HepG2 (cell line): ENCODE measurements around the gene LACTBL1. TPM values are rescaled to one million over a fixed set of nuclear protein-coding genes. Genes with fewer than 3 reads are reported as not detected.

Experiments used
- ATAC-seq: fragments of 200-7000 bp; cut with Tn5 transposase; 3 replicates; pipeline ENCODE4 v1.9.1; 2020; ENCODE audit warnings: mild to moderate bottlenecking, moderate library complexity
- BruUV-seq: library from RNA; stranded (reverse); fragments of 400-500 nt; replicated peaks from 2 replicates; lab custom pipeline; 2021; lab: Mats Ljungman, UMichigan
- CTCF ChIA-PET: fragments of 300-600 bp; formaldehyde crosslinking; extraction: SDS; loops from one replicate; lab custom pipeline; 2021; ENCODE audit warnings: low total read pairs, inconsistent platforms, low intra/inter-chr PET ratio; lab: Yijun Ruan, JAX
- POLR2A ChIA-PET: fragments of 350-600 bp; sonication (Branson Sonifier 250); formaldehyde crosslinking; loops from one replicate; lab custom pipeline; 2020; ENCODE audit warnings: antibody characterized with exemption, inconsistent platforms; lab: Yijun Ruan, JAX
- DNase-seq: peaks from one replicate; pipeline ENCODE4 v3.0.0-alpha.2; 2015; ENCODE audit warnings: low spot score
- FAIRE-seq: peaks from 3 replicates; lab custom pipeline; 2011; peaks lifted over from hg19 to GRCh38; lab: Jason Lieb, UNC
- H2AFZ ChIP-seq: one replicate; pipeline ENCODE4 v1.6.1; 2011; ENCODE audit warnings: low read length, inconsistent platforms
- H3K27ac ChIP-seq: fragments of 300-600 bp; 3 replicates; pipeline ENCODE4 v1.8.0; 2011; ENCODE audit warnings: mixed run types, mild to moderate bottlenecking, mixed read lengths, low read length, inconsistent platforms; ENCODE audit not compliant: insufficient read depth; ENCODE audit errors: extremely low read length
- H3K27me3 ChIP-seq, 2 experiments: fragments of 200-600 bp in 1 of 2; 2 replicates in 1 of 2; 3 replicates in 1 of 2; pipeline versions ENCODE4 v1.6.0 to v1.8.0; 2011; ENCODE audit warnings: low read length in 2 of 2, mild to moderate bottlenecking in 2 of 2, moderate library complexity in 2 of 2, inconsistent platforms in 1 of 2; ENCODE audit not compliant: insufficient read depth in 2 of 2, control insufficient read depth in 1 of 2
- H3K36me3 ChIP-seq, 2 experiments: fragments of 200-600 bp in 1 of 2; replicated peaks in 1 of 2; 2 replicates in 1 of 2; 3 replicates in 1 of 2; pipeline versions ENCODE4 v1.5.1 to v1.8.0; 2011; ENCODE audit warnings: low read length in 2 of 2, inconsistent platforms in 1 of 2; ENCODE audit not compliant: insufficient read depth in 2 of 2, control insufficient read depth in 1 of 2
- H3K4me1 ChIP-seq: 2 replicates; pipeline ENCODE4 v1.5.1; 2012; ENCODE audit warnings: low read length, inconsistent platforms; ENCODE audit not compliant: insufficient read depth
- H3K4me2 ChIP-seq: 2 replicates; pipeline ENCODE4 v1.6.0; 2011; ENCODE audit warnings: low read depth, low read length, inconsistent platforms
- H3K4me3 ChIP-seq, 3 experiments: fragments of 200-600 bp in 1 of 3; sonication (generic), shearing (Covaris generic) in 1 of 3; replicated peaks in 1 of 3; 2 replicates each; pipeline ENCODE4 v1.5.1; 2011 to 2016; ENCODE audit warnings: low read length in 3 of 3, inconsistent platforms in 2 of 3, low read depth in 2 of 3, mild to moderate bottlenecking in 2 of 3, control low read depth in 1 of 3, mixed read lengths in 1 of 3; ENCODE audit not compliant: insufficient read depth in 1 of 3
- H3K79me2 ChIP-seq: one replicate; pipeline ENCODE4 v1.6.1; 2011; ENCODE audit warnings: low read length, inconsistent platforms; ENCODE audit not compliant: insufficient read depth
- H3K9ac ChIP-seq: 2 replicates; pipeline ENCODE4 v1.6.0; 2011; ENCODE audit warnings: mild to moderate bottlenecking, low read depth, low read length, inconsistent platforms; ENCODE audit not compliant: insufficient read depth
- H3K9me3 ChIP-seq: 2 replicates; pipeline ENCODE4 v1.5.1; 2012; ENCODE audit warnings: mild to moderate bottlenecking, low read length
- H4K20me1 ChIP-seq: 2 replicates; pipeline ENCODE4 v1.6.0; 2011; ENCODE audit warnings: inconsistent platforms, mild to moderate bottlenecking, low read length, moderate library complexity; ENCODE audit not compliant: insufficient read depth
- ELF3 ChIP-seq: IDR thresholded peaks from 2 replicates; pipeline ENCODE4 v1.6.1; 2016; ENCODE audit warnings: missing genetic modification reagents, missing compliant biosample characterization
- KAT8 ChIP-seq: IDR thresholded peaks from 2 replicates; pipeline ENCODE4 v1.6.1; 2016; ENCODE audit warnings: missing genetic modification reagents, missing compliant biosample characterization
- NR2F1 ChIP-seq, 2 experiments: fragments of 450-650 bp in 1 of 2; formaldehyde crosslinking in 1 of 2; IDR thresholded peaks; 2 replicates each; pipeline versions ENCODE4 v1.5.0 to v1.6.1; 2016 to 2020; ENCODE audit warnings: mild to moderate bottlenecking in 1 of 2, missing compliant biosample characterization in 1 of 2, missing genetic modification reagents in 1 of 2, moderate library complexity in 1 of 2
- POLR2G ChIP-seq: fragments of 200-400 bp; formaldehyde crosslinking; IDR thresholded peaks from 2 replicates; pipeline ENCODE4 v1.6.1; 2018; ENCODE audit warnings: mild to moderate bottlenecking, low read depth, low read length, moderate library complexity
- SMC3 ChIP-seq: IDR thresholded peaks from 2 replicates; pipeline ENCODE4 v1.6.1; 2011; ENCODE audit warnings: low read length, improper control_type of control experiment
- ZNF138 ChIP-seq: sonication (generic); formaldehyde crosslinking; IDR thresholded peaks from 2 replicates; pipeline ENCODE4 v1.5.0; 2020; ENCODE audit warnings: mild to moderate bottlenecking, low read depth, missing genetic modification reagents
- ZNF292 ChIP-seq: sonication (generic); formaldehyde crosslinking; IDR thresholded peaks from 2 replicates; pipeline ENCODE4 v1.8.1; 2022; ENCODE audit warnings: mild to moderate bottlenecking, low read depth, missing genetic modification reagents, borderline replicate concordance
- ZNF431 ChIP-seq: sonication (generic); formaldehyde crosslinking; IDR thresholded peaks from 2 replicates; pipeline ENCODE4 v1.9.0; 2022; ENCODE audit warnings: missing genetic modification reagents, low read depth, mild to moderate bottlenecking, borderline replicate concordance
- ZNF660 ChIP-seq: sonication (generic); formaldehyde crosslinking; IDR thresholded peaks from 2 replicates; pipeline ENCODE4 v1.5.1; 2020; ENCODE audit warnings: mild to moderate bottlenecking, low read depth, missing genetic modification reagents, borderline replicate concordance
- WGBS: methylation state at CpG from one replicate; pipeline ENCODE4 v1.1.6; 2017; ENCODE audit warnings: low lambda C conversion rate; 5-methylcytosine and 5-hydroxymethylcytosine counted together
- in situ Hi-C: cut with HindIII; loops from 2 replicates; pipeline ENCODE4 v1.10.0; 2017; ENCODE audit warnings: low pct_unique_long_range_greater_than_20kb; ENCODE audit not compliant: extremely low pct_ligation_motif_present
- intact Hi-C: fragments of 100-400 bp; cut with micrococcal nuclease; formaldehyde crosslinking; loops from one replicate; pipeline ENCODE4 v1.10.0; 2022; ENCODE audit not compliant: unreplicated experiment
- polyA plus RNA-seq, 8 experiments: library from polyadenylated mRNA; depleted of rRNA in 3 of 8; stranded (reverse) in 7 of 8; unstranded in 1 of 8; fragments of >200 nt; fragmentation: Illumina TruSeq in 4 of 8; extraction: Trizol in 4 of 8; gene quantifications; 2 replicates each; pipeline versions ENCODE4 v1.2.1 to v1.2.3, GENCODE V29; 2011 to 2016; ENCODE audit warnings: low read depth in 4 of 8, missing spikeins in 1 of 8, mixed read lengths in 1 of 8; ENCODE audit not compliant: insufficient read depth in 1 of 8
- total RNA-seq, 5 experiments: library from RNA; depleted of rRNA; stranded (reverse); fragments of >200 nt; fragmentation: Illumina TruSeq; extraction: Trizol; gene quantifications; 2 replicates each; pipeline ENCODE4 v1.2.3, GENCODE V29; 2016; ENCODE audit warnings: low read depth in 1 of 5

LACTBL1 gene
- total and polyA plus RNA-seq, 2 of the 13 experiments (the other 11 are each of a cell fraction or from before 2014, with no cell fraction given) = 0.12 to 1.3 TPM

- no peak for DNase-seq
- Histone ChIP-seq H3K27ac (no peak overlapping the region), H3K4me1 (no peaks in the 10 kb centered on the region), H3K4me3 (no peak overlapping the region), H3K9ac (no peak overlapping the region), H3K79me2 (no peaks in the 10 kb centered on the region), H3K9me3 (no peaks in the 10 kb centered on the region), H3K36me3 (no peaks in the 10 kb centered on the region), H2AFZ (no peak overlapping the region), H4K20me1 (no peaks in the 10 kb centered on the region), H3K4me2 (no peak overlapping the region), H3K27me3 (no peaks in the 10 kb centered on the region)
- no TSS peak for BruUV-seq
- no peak for FAIRE-seq
- no peak for ATAC-seq
- intact Hi-C loops = no loop called here
- 99% methylated on average over 35 of the region's 38 CpGs for WGBS
- TF ChIP-seq ELF3 (CRISPR knock-in tag) = no peak
- no peak for TF ChIP-seq SMC3
- no peak for TF ChIP-seq NR2F1 (CRISPR knock-in tag; IDR thresholded peaks at IDR 0.05)
- TF ChIP-seq POLR2G = no peak
- TF ChIP-seq ZNF138 (CRISPR knock-in tag) = no peak
- no peak for TF ChIP-seq ZNF431 (CRISPR knock-in tag)
- TF ChIP-seq ZNF660 (CRISPR knock-in tag) = no peak
- TF ChIP-seq KAT8 (CRISPR knock-in tag) = no peak
- CTCF ChIA-PET = no interaction called here
- POLR2A ChIA-PET = no interaction called here
- in situ Hi-C loops = no loop called here
These were observed 18.9 kb downstream of the LACTBL1 start for GRCh38 chr1:22953740-22954141.

GRCh38 chr1:22953057-22953739 lies 19.5 kb downstream of the LACTBL1 start:
- DNase-seq = no peak
- no peak for ATAC-seq
- Histone ChIP-seq H3K4me3 (no peak overlapping the region), H3K27ac (no peak overlapping the region), H3K36me3 (no peaks in the 10 kb centered on the region), H4K20me1 (no peaks in the 10 kb centered on the region), H3K9me3 (no peaks in the 10 kb centered on the region), H3K9ac (no peak overlapping the region), H2AFZ (no peak overlapping the region), H3K4me1 (no peaks in the 10 kb centered on the region)
- CTCF ChIA-PET = no interaction called here
- no peak for FAIRE-seq
- intact Hi-C loops = no loop called here
- TF ChIP-seq ZNF292 (CRISPR knock-in tag) = no peak
- TF ChIP-seq, all 625 proteins: peak for 0
- no peak overlapping the region for H3K4me2 ChIP-seq
- H3K79me2 ChIP-seq = no peaks in the 10 kb centered on the region
- POLR2A ChIA-PET = no interaction called here
- no peaks in the 10 kb centered on the region for H3K27me3 ChIP-seq
- in situ Hi-C loops = no loop called here
- BruUV-seq = no TSS peak
- WGBS = 98% methylated on average over 78 of the region's 92 CpGs
